SKM-1 (cell line): ENCODE results near the gene KRT2.

Experiments used
- DNase-seq: peaks from one replicate; lab custom pipeline; 2025; ENCODE audit not compliant: unreplicated experiment; lab: John Stamatoyannopoulos, UW

Gene KRT2

DNA sequence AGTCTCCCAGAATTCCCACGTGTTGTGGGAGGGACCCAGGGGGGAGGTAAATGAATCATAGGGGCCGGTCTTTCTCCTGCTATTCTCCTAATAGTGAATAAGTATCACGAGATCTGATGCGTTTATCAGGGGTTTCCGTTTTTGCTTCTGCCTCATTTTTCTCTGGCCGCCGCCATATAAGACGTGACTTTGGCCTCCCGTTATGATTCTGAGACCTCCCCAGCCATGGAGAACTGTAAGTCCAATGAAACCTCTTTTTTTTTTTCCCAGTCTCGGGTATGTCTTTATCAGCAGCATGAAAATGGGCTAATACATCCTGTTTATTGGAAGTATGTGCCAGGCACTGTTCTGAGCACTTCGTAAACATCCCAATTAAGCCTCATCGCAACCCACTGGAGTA is 51.5 kb downstream of the KRT2 start:
- DNase-seq: no peak

DNA sequence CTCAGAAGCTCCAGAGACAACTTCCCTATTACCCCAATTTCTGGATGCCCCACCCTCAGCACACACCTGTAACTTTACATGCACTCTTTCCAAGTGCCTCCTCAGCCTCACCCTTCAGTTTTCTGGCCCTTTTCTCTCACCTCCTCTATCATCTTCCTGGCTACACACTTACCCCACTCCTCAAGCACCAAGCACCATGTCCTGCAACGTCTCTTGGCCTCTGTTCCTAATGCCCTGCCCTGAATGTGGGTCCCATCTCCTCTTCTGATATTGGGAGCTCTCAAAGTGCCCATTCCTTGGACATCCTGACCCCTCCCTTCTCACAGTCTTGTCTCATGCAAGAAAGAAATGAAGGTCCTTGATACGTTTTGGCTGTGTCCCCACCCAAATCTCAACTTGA is 51.9 kb downstream of the KRT2 start:
- DNase-seq: no peak

DNA sequence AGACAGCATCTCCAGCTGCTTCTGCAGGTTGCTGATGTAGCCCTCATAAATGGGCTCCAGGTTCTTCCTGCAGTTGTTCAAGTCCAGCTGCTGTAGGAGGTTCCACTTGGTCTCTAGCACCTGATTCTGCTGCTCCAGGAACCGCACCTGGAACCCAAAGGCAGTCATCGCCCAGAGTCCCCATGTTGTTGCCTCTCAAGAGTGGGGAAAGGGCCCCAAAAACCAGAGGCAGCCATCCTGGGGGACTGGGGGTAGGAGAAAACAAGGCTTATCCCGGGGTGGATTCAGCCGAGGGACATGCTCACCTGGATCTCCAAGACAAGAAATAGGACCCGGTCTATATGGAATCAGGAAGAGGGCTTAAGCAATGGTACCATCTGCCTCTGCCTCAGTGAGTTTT is 53.0 kb downstream of the KRT2 start:
- no peak for DNase-seq
